ENCODE data around the gene BRCA1.
A peak's percentile ranks its signal among the peaks of the same experiment; 100 is the strongest.

The BRCA1 gene
- long read RNA-seq, full-length matches to known transcripts = 25 of 141 reads
- long read RNA-seq, partial matches to known transcripts = 57 of 141 reads
- long read RNA-seq, other reads (novel, unspliced or antisense) = 59 of 141 reads

DNA sequence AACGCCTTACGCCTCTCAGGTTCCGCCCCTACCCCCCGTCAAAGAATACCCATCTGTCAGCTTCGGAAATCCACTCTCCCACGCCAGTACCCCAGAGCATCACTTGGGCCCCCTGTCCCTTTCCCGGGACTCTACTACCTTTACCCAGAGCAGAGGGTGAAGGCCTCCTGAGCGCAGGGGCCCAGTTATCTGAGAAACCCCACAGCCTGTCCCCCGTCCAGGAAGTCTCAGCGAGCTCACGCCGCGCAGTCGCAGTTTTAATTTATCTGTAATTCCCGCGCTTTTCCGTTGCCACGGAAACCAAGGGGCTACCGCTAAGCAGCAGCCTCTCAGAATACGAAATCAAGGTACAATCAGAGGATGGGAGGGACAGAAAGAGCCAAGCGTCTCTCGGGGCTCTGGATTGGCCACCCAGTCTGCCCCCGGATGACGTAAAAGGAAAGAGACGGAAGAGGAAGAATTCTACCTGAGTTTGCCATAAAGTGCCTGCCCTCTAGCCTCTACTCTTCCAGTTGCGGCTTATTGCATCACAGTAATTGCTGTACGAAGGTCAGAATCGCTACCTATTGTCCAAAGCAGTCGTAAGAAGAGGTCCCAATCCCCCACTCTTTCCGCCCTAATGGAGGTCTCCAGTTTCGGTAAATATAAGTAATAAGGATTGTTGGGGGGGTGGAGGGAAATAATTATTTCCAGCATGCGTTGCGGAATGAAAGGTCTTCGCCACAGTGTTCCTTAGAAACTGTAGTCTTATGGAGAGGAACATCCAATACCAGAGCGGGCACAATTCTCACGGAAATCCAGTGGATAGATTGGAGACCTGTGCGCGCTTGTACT lies at the start of gene BRCA1:
Gene BRCA1, minus strand, starts transcription at position 232 of the 834 bp plus-strand sequence. CDS start 1,268 bp downstream, outside the sequence.
- Histone ChIP-seq H3K27ac (replicated peaks) (peak within 1 kb of the TSS; percentile 93), H3K27me3 (ENCODE audit: insufficient read depth, poor library complexity, severe bottlenecking) (no peaks in the 10 kb centered on the region), H3K4me3 (replicated peaks; ENCODE audit: insufficient read depth, low read length) (peak within 1 kb of the TSS; percentile 68)
- TF ChIP-seq, protein P1, sequence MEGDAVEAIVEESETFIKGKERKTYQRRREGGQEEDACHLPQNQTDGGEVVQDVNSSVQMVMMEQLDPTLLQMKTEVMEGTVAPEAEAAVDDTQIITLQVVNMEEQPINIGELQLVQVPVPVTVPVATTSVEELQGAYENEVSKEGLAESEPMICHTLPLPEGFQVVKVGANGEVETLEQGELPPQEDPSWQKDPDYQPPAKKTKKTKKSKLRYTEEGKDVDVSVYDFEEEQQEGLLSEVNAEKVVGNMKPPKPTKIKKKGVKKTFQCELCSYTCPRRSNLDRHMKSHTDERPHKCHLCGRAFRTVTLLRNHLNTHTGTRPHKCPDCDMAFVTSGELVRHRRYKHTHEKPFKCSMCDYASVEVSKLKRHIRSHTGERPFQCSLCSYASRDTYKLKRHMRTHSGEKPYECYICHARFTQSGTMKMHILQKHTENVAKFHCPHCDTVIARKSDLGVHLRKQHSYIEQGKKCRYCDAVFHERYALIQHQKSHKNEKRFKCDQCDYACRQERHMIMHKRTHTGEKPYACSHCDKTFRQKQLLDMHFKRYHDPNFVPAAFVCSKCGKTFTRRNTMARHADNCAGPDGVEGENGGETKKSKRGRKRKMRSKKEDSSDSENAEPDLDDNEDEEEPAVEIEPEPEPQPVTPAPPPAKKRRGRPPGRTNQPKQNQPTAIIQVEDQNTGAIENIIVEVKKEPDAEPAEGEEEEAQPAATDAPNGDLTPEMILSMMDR (IDR thresholded peaks at IDR 0.05; ENCODE audit: insufficient read depth, low read length) = no peak
- TF ChIP-seq POLR2AphosphoS5 (IDR thresholded peaks at IDR 0.05; ENCODE audit: low read depth) = peak; percentile 60
- DNase-seq (ENCODE audit: low read depth in 1 of 2, low spot score in 1 of 2) = peak; percentile 99 to 100

DNA sequence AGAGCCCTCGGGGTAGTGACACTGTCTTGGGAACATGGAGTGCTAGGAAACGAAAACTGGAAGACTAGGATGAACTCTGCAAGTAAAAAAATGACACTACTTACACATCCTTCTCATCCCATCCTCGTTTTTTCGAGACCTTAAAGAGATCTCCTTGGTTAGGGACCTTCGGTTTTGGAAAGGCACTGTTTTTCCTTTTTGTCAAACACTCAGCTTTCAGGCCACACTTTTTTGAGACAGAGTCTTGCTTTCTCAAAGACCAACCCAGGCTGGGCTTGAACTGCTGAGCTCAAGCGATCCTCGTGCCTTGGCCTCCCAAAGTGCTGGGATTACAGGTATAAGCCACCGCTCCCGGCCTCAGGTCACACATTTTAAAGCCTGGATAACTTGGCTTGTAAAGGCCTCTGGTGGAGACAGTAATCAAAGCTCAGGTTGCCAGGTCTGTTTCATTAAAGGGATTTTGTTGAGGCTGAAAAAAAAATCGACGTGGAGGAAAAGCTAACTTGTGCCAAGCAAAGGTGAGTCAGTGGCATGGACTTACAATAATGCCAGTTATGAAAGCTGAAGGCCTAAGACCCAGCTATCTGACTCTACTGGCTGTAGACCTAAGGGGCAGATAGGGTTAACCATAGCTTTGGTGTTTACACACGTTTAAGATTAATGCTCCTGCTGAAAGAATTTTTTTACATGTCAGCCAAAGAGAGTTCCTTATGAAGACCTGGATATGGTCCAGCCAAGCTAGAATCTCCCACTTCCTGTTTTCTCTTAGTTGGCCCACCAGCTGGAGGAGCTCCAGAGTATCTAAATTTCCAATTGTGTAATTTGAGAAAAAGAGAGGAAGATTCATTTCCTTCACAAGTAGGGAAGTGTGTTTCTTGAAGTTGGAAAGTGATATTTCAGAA lies 46.7 kb upstream of the BRCA1 start:
- peak overlapping the region; percentile 97 for H3K27ac ChIP-seq (replicated peaks)
- peak overlapping the region; percentile 98 for H3K4me3 ChIP-seq (replicated peaks; ENCODE audit: insufficient read depth, low read length)
- TF ChIP-seq, protein P2, sequence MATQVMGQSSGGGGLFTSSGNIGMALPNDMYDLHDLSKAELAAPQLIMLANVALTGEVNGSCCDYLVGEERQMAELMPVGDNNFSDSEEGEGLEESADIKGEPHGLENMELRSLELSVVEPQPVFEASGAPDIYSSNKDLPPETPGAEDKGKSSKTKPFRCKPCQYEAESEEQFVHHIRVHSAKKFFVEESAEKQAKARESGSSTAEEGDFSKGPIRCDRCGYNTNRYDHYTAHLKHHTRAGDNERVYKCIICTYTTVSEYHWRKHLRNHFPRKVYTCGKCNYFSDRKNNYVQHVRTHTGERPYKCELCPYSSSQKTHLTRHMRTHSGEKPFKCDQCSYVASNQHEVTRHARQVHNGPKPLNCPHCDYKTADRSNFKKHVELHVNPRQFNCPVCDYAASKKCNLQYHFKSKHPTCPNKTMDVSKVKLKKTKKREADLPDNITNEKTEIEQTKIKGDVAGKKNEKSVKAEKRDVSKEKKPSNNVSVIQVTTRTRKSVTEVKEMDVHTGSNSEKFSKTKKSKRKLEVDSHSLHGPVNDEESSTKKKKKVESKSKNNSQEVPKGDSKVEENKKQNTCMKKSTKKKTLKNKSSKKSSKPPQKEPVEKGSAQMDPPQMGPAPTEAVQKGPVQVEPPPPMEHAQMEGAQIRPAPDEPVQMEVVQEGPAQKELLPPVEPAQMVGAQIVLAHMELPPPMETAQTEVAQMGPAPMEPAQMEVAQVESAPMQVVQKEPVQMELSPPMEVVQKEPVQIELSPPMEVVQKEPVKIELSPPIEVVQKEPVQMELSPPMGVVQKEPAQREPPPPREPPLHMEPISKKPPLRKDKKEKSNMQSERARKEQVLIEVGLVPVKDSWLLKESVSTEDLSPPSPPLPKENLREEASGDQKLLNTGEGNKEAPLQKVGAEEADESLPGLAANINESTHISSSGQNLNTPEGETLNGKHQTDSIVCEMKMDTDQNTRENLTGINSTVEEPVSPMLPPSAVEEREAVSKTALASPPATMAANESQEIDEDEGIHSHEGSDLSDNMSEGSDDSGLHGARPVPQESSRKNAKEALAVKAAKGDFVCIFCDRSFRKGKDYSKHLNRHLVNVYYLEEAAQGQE (IDR thresholded peaks at IDR 0.05; ENCODE audit: insufficient replicate concordance, low read depth) = no peak
- TF ChIP-seq SPI1 (IDR thresholded peaks at IDR 0.05; ENCODE audit: borderline replicate concordance, low read depth) = peak; percentile 97
- TF ChIP-seq, protein P1 (IDR thresholded peaks at IDR 0.05; ENCODE audit: insufficient read depth, low read length) = no peak
- TF ChIP-seq POLR2AphosphoS5 (IDR thresholded peaks at IDR 0.05; ENCODE audit: low read depth) = peak; percentile 41; the same call in 1 of the 2 replicates
- peak; percentile 76 to 78 for DNase-seq (ENCODE audit: low read depth in 1 of 2, low spot score in 1 of 2)
- no peaks in the 10 kb centered on the region for H3K27me3 ChIP-seq (ENCODE audit: insufficient read depth, poor library complexity, severe bottlenecking)

DNA sequence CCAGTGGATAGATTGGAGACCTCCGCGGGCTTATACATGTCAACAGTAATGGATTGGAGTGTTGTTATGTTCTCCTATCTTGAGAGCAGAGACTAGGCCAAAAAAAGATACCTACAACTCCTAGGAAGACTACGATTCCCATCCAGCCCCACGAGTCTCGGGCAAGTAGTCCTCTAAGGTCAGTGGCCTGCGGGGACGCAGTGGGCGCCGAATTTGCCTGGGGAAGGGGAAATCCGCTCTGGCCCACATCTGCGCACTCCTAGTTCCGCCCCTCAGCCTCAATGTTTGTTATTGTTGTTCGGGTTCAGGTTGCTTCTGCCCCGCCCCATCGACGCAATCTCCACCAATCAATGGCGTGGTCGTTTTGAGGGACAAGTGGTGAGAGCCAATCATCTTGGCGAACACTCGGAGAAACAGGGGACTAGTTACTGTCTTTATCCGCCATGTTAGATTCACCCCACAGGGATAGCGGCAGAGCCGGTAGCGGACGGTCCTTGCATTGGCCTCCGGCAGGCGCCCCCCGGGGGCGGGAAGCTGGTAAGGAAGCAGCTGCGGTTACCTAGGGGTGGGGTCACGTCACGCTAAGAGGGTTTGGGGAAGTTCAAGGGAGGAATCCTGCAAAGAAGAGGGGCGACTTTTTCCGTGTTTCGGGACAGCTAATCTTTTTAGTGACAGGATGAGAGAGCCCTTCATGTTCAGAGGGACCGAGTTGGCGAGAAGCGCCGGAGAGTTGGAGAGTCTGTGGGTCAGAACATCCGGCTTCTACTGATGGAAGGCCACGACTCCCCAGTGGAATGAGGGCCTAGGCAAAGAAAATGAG lies 45.8 kb upstream of the BRCA1 start, which contains the start of gene NBR1:
Gene NBR1, plus strand, starts transcription at position 449 of the 820 bp plus-strand sequence. CDS start 4,586 bp downstream, outside the sequence.
- Histone ChIP-seq H3K4me3 (replicated peaks; ENCODE audit: insufficient read depth, low read length) (peak within 1 kb of the TSS; percentile 98), H3K27me3 (ENCODE audit: insufficient read depth, poor library complexity, severe bottlenecking) (no peaks in the 10 kb centered on the region), H3K27ac (replicated peaks) (peak within 1 kb of the TSS; percentile 97)
- no peak; the same call in 1 of the 2 replicates for TF ChIP-seq GABPA (IDR thresholded peaks at IDR 0.05; ENCODE audit: low read depth)
- TF ChIP-seq, protein P1 (IDR thresholded peaks at IDR 0.05; ENCODE audit: insufficient read depth, low read length) = no peak
- TF ChIP-seq POLR2AphosphoS5 (IDR thresholded peaks at IDR 0.05; ENCODE audit: low read depth) = peak; percentile 60
- TF ChIP-seq, protein P2 (IDR thresholded peaks at IDR 0.05; ENCODE audit: insufficient replicate concordance, low read depth) = no peak
- peak; percentile 8; the same call in 1 of the 2 replicates for TF ChIP-seq SPI1 (IDR thresholded peaks at IDR 0.05; ENCODE audit: borderline replicate concordance, low read depth)
- DNase-seq (ENCODE audit: low read depth in 1 of 2, low spot score in 1 of 2) = peak; percentile 99
